NCI-H748 (cell line): ENCODE data around the gene AMOTL2.

Experiments
- DNase-seq: peaks from one replicate; lab custom pipeline; 2025; ENCODE audit not compliant: unreplicated experiment; lab: John Stamatoyannopoulos, UW

The AMOTL2 gene

DNA sequence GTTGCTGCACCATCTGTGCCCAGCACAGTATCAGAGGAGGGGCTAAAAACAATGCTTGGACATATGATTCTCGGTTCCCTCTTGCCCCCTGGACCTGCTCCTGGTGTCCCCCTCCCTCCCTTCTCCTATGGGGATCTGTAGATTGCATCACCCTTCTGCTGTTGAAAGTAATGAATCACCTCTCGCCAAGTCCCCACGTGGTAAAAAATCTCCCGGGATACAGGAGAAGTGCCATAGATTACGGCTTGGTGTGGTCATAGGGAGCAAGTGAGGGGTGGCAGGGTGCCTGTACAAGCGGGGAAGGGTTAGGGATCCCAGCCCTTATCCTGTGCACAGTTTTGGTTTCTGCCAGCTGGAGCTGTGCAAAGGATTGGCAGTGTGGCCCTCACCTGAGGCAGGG lies 37.7 kb downstream of the AMOTL2 start:
- DNase-seq: no peak

DNA sequence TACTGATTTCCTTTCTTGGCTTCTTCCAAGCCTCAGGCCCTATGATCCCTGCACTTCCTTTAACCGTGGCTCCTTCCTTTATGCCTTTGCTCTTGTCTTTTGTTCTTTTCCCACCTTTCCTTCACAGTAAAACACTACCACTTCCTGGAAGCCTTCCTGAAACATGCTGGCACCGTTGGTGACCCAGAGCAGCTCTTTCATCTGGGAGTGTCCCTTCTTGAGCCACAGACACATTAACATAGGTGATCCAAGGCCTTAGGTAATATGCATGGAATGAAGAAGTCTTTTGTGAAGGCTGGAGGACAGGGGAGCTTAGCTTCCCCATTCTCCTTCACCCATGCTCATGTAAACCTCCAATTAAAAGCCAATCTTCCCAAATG lies 39.4 kb downstream of the AMOTL2 start:
- DNase-seq: no peak

DNA sequence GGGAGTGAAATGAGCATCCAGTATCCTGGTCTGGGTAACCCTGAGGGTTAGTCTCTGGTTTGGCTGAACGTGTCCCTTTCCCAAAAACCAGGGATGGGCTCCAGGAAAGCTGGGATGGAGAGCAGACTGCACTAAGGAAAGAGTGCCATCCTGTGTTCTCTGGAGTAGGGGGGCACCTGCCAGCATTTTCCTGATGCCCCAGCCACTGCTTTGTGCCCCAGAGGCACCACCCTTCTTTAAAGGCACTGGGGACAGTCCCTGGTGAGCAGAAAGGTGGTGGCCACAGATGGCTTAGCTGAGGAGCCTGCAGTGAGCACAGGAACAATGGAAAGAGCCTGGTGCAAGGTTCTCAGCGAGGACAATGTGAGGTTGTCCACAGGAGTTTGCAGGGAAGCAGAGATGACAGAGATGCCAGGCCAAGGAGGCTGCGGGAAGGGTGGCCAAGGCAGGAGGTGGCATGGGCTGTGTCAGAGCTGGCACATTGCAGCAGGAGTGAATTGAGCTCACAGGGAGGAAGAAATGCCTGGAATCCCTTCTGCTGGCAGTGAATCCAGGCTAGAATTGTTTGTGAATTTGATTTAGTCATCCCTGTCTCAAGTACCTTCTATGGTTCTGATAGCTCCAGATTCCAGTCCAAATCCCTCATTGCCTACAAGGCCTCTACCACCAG lies 39.9 kb downstream of the AMOTL2 start:
- no peak for DNase-seq

DNA sequence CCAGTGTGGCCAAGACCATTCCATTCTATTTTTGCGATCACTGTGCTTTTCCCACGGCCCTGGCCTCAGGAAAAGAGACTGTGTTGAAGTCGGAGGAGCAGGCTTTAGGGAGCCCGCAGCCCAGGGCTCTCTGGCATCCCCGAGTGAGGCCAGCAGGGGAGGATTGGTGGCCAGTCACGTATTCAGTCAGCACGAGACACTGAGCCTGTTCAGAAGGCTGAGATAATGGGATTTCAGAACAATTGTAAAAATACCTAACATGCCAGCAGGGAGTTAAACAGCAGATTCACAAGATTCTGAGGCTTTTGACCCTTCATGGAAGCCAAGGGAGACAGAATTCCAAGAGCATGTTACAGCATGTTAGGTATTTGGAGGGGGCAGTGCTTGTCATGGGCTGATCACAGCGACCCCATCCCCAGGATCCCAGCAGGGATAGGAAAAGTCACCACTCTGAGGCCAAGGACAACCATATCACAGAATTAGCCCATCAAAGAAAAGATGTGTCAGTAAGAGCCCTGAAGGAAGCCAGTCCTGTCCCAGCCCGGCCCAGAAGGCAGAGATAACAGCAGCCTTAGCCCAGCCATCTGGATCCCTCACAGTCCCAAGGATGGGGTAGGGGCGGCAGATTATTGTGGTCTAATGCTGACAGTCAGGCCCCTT lies 40.6 kb downstream of the AMOTL2 start:
- peak; percentile 59 for DNase-seq

GRCh38 chr3:134332344-134332743 lies 41.9 kb downstream of the AMOTL2 start:
- no peak for DNase-seq

DNA sequence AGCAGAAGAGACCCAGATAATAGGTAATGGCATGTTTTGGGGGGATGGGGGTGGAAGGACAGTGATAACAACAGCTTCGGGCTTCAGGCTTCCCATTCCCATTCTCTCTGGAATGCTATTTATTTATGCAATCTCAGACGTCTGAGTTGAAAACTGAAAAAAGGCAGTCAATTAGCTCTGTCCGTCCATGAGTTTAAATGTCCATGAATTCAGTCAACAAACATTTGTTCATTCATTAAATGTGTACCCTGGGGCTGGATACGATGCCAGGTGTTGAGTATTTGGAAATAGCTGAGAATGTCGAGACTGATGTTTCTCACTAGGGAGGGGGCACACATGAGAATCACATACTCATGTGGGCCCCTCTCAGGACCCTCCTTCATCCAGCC lies 42.4 kb downstream of the AMOTL2 start:
- DNase-seq: no peak

DNA sequence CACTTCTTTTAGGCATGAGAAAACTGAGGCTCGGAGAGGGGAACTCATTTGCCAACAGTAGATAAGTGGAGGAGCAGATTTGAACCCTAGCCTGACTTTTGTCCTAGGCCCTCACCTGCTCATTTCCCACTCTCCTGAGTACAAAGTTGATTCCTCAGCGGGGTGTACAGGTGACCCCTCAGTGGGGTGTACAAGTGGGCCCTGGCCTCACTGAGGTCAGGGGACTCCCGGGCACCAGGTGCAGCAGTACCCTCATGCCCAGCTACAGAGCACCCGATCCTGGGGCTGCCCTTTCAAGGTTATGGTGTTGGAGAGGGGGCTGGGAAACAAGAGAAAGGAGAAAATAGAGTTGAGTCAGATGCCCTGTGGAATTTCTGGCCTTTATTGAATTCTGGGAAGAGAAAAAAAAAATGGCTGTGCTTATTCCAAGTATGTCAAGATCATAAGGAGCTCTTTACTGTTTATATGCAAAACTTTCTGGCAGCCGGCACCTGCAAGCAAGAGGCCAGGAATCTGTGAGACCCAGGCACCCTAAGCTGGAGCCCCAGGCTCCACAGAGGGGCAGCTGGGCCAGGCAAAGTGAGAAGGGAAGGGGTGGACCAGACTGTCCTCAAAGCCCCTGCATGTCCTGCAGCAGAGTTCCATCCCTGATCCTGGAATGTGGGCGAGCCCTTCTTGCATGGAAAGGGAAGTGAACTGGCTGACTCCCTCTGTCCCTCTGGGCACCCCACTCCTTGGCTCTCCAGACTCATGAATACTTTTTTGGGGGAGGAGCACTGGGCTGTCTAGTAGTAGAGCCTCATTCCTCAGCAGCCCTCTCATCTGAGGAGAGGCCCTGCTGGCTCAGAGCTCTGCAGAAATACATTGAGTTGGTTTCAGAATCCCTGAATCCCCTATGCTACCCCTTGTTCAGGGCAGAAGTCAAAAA lies 43.1 kb downstream of the AMOTL2 start:
- no peak for DNase-seq

DNA sequence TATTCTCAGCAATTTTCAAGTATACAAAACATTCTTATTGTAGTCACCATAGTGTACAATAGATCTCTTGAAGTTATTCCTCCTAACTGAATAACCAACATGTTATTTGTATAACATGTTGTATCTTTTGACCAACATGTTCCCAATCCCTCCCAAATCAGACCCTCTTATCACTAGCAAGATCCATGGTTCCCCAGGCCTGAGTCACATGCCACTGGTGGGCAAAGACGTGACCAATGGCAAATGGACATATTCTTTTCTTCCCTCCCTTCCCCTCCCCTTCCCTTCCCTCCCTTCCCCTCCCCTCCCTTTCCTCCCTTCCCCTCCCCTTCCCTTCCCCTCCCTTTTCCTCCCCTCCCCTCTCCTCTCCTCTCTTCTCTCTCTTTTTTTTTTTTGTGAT lies 45.4 kb downstream of the AMOTL2 start:
- no peak for DNase-seq

DNA sequence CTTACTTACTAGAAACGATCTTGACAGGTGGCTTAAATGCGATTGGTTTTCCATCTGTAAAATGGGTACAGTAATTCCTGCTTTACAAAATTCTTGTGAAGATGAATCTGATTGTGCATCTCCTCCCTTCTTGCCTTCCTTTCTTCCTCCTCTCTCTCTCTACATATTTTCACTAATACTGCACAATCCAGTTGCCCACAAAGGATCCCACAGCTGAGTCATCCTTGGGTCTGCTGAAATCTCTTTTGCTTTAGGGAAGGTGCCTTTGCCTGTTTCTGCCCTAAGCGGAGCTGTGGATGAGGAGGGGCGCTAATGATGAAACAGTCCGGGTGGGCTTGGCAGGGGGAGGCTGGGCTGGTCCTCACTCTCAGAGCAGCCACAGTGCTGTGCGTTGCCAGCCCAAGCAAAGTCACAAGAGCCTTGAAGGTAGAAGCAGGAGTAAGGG lies 46.1 kb downstream of the AMOTL2 start:
- DNase-seq: no peak

GRCh38 chr3:134327594-134327975 lies 46.7 kb downstream of the AMOTL2 start:
- DNase-seq: no peak

- no peak for DNase-seq
Measured at GRCh38 chr3:134326760-134327593, 47.3 kb downstream of the AMOTL2 start.

GRCh38 chr3:134326126-134326525 lies 48.1 kb downstream of the AMOTL2 start:
- DNase-seq: no peak

DNA sequence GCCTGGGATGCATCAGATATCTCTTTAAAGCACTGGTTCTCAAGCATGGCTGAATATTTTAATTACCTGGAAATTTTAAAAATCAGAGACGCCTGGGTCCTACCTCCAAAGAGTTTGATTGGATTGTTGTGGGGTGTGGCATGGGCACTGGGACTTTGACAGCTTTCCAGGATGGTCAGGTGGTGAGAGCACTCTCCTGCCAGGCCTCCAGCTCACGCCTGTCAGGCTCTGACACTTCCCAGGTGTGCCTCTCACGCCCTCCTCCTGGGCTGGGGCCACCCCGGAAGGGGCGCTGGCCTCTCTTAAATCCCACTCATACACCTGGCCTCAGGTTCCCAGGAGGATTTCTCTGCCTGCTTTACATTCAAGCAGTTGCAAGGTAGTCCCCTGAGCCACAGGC lies 48.5 kb downstream of the AMOTL2 start:
- no peak for DNase-seq

- DNase-seq: no peak
Measured at GRCh38 chr3:134325061-134325705, 49.1 kb downstream of the AMOTL2 start.

DNA sequence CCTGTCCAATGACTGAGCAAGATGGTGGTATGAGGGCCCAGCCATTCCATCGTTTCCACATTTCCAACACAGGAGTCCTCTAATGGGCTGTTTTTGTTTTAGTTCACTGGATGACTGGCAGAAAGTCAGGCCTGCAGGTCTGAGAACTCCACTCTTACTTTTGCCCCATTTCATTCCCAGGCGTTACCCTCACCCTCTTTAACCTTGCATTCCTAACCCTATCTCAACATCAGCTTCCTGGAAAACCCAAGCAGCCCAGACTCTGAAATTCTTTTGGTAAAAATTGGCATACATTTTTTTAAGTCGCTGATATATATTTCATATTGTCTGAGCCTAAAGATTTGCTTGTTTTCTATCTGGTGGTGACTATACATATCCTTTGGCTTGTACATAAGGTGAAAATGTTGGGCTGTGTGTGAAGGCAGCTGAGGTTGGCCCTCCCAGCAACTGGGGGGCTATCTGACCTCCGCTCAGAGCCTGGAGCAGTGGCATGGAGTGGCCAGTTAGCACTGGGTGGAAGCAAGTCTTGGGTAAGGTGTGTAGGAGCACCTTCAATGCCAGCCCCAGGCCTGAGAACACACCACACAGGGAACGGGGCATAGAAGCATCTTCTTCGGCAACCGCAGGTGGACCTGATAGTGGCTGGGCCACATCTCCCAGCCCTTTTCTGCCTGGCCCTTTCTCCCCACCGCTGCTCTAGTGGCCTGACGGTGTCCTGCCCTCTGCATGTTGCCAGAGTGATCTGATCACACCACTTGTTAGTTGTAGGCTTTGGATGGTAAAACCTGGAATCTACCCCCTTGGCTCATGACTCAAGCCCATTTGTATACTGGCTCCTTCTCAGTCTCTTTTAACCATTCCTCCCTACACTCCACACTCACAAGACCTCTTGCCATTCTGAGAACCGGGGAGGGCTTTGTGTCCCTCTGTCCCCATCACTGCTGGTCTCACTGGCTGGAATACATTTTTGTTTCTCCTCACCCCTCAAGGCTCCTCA lies 50.0 kb downstream of the AMOTL2 start:
- no peak for DNase-seq

DNA sequence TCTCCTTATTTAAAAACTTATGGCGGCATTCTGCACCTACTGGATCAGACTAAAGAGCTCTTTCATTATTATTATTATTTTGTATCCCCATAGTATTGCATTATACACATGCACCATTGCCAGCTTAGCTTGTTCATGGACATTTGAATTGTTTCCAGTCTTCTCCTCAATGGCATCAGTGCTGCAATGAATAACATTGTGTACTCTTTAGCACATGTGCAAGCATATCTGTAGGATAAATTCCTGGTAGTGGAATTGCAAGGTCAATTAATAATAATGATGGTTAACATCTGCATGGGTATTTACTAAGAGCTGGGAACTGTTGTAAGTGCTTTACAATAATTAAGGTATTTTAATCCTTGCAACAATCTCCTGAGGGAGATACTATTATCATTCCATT lies 52.0 kb downstream of the AMOTL2 start:
- DNase-seq: no peak

DNA sequence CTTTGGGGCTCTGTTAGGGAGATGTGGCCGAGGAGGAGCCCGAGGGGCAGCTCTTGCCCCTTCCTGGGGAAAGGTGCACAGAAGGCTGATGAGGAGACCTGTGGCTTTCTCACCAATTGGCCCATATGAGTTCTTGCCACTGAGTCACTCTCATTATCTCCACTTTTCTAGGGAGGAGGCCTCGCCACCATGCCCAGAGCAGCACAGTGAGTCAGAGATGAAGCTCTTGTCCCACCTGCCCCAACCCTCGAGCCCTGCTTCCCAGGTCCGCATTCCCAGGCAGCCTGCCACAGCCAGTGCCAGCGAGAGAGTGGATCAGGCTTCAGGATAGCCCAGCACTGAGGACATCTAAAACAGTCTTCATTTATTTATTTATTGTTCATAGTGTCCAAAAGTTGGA lies 53.5 kb downstream of the AMOTL2 start:
- DNase-seq: no peak

GRCh38 chr3:134319931-134320330 lies 54.3 kb downstream of the AMOTL2 start:
- DNase-seq: no peak

DNA sequence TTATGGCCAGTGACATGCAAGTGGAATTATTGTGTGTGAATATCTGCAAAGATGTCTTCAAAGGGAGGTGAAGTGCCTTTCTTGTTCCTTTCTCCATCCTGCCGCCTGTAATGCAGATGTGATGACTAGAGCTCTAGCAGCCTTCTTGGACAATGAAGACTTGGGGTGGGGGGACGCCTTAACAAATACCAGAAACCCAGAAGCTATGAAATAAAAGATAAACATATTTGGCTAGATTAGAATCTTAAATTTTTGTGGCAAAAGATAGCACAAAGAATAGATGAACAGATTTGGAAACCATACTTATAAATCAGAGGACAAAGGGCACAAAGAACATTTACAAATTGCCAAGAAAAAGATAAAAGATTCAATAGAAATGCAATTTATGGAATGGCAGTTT lies 56.1 kb downstream of the AMOTL2 start:
- no peak for DNase-seq
